ENCODE data around the gene PCK1.

DNA sequence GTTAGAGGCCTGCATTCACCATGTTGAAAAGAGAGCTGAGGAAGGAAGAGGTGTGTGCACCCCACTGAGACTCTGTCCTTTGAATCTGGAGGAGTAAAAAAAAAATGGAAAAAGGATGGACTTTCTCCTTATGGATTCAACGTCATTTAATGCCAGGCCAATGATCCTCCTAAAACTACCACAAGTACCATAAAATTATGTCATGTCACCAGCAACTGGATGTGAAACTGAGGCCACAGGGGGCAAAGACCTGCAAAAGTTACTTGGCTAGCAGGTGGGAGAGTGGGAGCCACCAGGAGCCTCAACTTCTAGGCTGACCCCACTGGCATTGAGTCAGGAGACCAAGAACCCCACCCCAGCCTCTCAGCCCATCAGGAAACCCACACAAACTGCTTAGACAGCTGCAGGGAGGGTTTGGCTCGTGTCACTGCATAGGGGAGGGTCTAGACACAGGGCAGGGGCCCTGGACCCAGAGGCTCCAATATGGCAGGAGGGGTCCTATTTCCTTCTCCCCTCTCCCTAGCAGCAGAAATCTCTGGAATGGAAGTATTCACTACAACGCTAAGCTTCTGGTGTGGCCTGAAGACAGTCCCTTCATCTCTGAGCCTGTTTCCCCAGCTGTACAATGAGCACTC lies 11.0 kb downstream of the PCK1 start:
- TF ChIP-seq EZH2 (IDR thresholded peaks at IDR 0.05) = no peak
- TF ChIP-seq POLR2AphosphoS5 (IDR thresholded peaks at IDR 0.05; ENCODE audit: borderline replicate concordance, low read depth, low read length) = no peak
- TF ChIP-seq FOXP2 (optimal IDR thresholded peaks at IDR 0.05; ENCODE audit: control extremely low read depth, extremely low read length, insufficient read depth) = no peak
